ENCODE data around the gene KRT31.
"Not testable (repeated sequence)": the region's sequence is repeated elsewhere in the genome, so short reads cannot be mapped to it uniquely, and the experiment has no call there.

Gene KRT31

GRCh38 chr17:41352597-41353366 is 44.6 kb downstream of the KRT31 start:
- no peak for TF ChIP-seq ZNF274 (IDR thresholded peaks at IDR 0.05; ENCODE audit: low read depth, low read length)
- H3K4me3 ChIP-seq (ENCODE audit: low read length) = no peak overlapping the region

GRCh38 chr17:41351177-41351576 is 46.2 kb downstream of the KRT31 start:
- H3K4me3 ChIP-seq (ENCODE audit: low read length) = no peak overlapping the region
- TF ChIP-seq ZNF274 (IDR thresholded peaks at IDR 0.05; ENCODE audit: low read depth, low read length) = no peak

- H3K4me3 ChIP-seq (ENCODE audit: low read length) = not testable (repeated sequence)
Measured at GRCh38 chr17:41350381-41350878, 47.0 kb downstream of the KRT31 start, which contains the start of gene KRT33A. Gene KRT33A (minus strand): TSS chr17:41350828. CDS start chr17:41350767, 61 bp downstream.

- TF ChIP-seq ZNF274 (IDR thresholded peaks at IDR 0.05; ENCODE audit: low read depth, low read length) = no peak
Measured at GRCh38 chr17:41347869-41348760, 49.3 kb downstream of the KRT31 start.

GRCh38 chr17:41346421-41346820 is 51.0 kb downstream of the KRT31 start:
- H3K4me3 ChIP-seq (ENCODE audit: low read length) = not testable (repeated sequence)

More at GRCh38 chr17:41347869-41348760, 49.3 kb downstream of the KRT31 start:
- no peak overlapping the region for H3K4me3 ChIP-seq (ENCODE audit: low read length)

- no peak for TF ChIP-seq ZNF274 (IDR thresholded peaks at IDR 0.05; ENCODE audit: low read depth, low read length)
- no peak overlapping the region for H3K4me3 ChIP-seq (ENCODE audit: low read length)
Measured at GRCh38 chr17:41345992-41346391, 51.4 kb downstream of the KRT31 start.

All from GM08714 (cell line).